Panc1 (cell line): ENCODE results near the gene SLC27A1. TPM values are rescaled to one million over a fixed set of nuclear protein-coding genes. Genes with fewer than 3 reads are reported as not detected.
"Not testable (repeated sequence)": the region's sequence is repeated elsewhere in the genome, so short reads cannot be mapped to it uniquely, and the experiment has no call there.

Experiments used
- ATAC-seq: fragments of 200-7000 bp; cut with Tn5 transposase; 2 replicates; pipeline ENCODE4 v1.9.1; 2020; ENCODE audit warnings: mild to moderate bottlenecking, moderate library complexity
- BruUV-seq: library from RNA; stranded (reverse); fragments of 400-500 nt; replicated peaks from 2 replicates; lab custom pipeline; 2021; lab: Mats Ljungman, UMichigan
- CTCF ChIA-PET: fragments of 300-600 bp; sonication (Branson Sonifier 250); formaldehyde crosslinking; loops from one replicate; lab custom pipeline; 2022; ENCODE audit warnings: antibody characterized with exemption; lab: Charles Lee
- POLR2A ChIA-PET: fragments of 300-600 bp; sonication (Branson Sonifier 250); formaldehyde crosslinking; loops from one replicate; lab custom pipeline; 2022; ENCODE audit warnings: antibody characterized with exemption; lab: Charles Lee
- DNase-seq: peaks from one replicate; pipeline ENCODE4 v3.0.0-alpha.2; 2010; ENCODE audit warnings: low read depth, low spot score
- H3K27ac ChIP-seq: 2 replicates; pipeline ENCODE4 v1.5.1; 2011; ENCODE audit warnings: mild to moderate bottlenecking, low read length, inconsistent platforms
- H3K27me3 ChIP-seq: fragments of 200-500 bp; sonication (Bioruptor generic); 2 replicates; pipeline ENCODE4 v1.6.0; 2014; ENCODE audit warnings: low read length, inconsistent platforms; ENCODE audit not compliant: control insufficient read depth, insufficient read depth
- H3K36me3 ChIP-seq: fragments of 200-500 bp; sonication (Bioruptor generic); 2 replicates; pipeline ENCODE4 v1.5.1; 2014; ENCODE audit warnings: inconsistent platforms, mild to moderate bottlenecking, low read length, moderate library complexity; ENCODE audit not compliant: control insufficient read depth, insufficient read depth
- H3K4me1 ChIP-seq: 2 replicates; pipeline ENCODE4 v1.5.1; 2011; ENCODE audit warnings: inconsistent platforms, mild to moderate bottlenecking, low read length, moderate library complexity; ENCODE audit not compliant: control insufficient read depth, insufficient read depth
- H3K4me3 ChIP-seq, 2 experiments: 2 replicates each; pipeline ENCODE4 v1.5.1; 2011 to 2012; ENCODE audit warnings: low read depth in 2 of 2, low read length in 2 of 2, mild to moderate bottlenecking in 2 of 2, inconsistent platforms in 1 of 2, moderate library complexity in 1 of 2
- H3K9me3 ChIP-seq: fragments of 200-500 bp; sonication (Bioruptor generic); 2 replicates; pipeline ENCODE4 v1.5.1; 2014; ENCODE audit warnings: low read depth, mild to moderate bottlenecking, inconsistent platforms, low read length, moderate library complexity; ENCODE audit not compliant: control insufficient read depth, insufficient read depth
- CTCF ChIP-seq: fragments of 450-650 bp; IDR thresholded peaks from 2 replicates; pipeline ENCODE4 v1.5.1; 2017; ENCODE audit warnings: mild to moderate bottlenecking
- POLR2AphosphoS5 ChIP-seq: IDR thresholded peaks from 2 replicates; pipeline ENCODE4 v1.6.1; 2012; ENCODE audit warnings: mild to moderate bottlenecking, low read depth, low read length, moderate library complexity
- REST ChIP-seq, 2 experiments: IDR thresholded peaks; 2 replicates each; pipeline ENCODE4 v1.6.1; 2011 to 2012; ENCODE audit warnings: low read depth in 2 of 2, control low read depth in 1 of 2, low read length in 1 of 2, mild to moderate bottlenecking in 1 of 2, moderate library complexity in 1 of 2; ENCODE audit not compliant: insufficient read depth in 1 of 2
- SIN3A ChIP-seq: IDR thresholded peaks from 2 replicates; pipeline ENCODE4 v1.6.1; 2012; ENCODE audit warnings: low read depth, mild to moderate bottlenecking, low read length, moderate library complexity, borderline replicate concordance; ENCODE audit not compliant: insufficient read depth
- TCF7L2 ChIP-seq: IDR thresholded peaks from 2 replicates; pipeline ENCODE4 v1.6.1; 2011; ENCODE audit warnings: mild to moderate bottlenecking, low read depth, low read length, inconsistent platforms
- in situ Hi-C: cut with HindIII; loops from 2 replicates; pipeline ENCODE4 v1.10.0; 2016; ENCODE audit warnings: low sequenced_read_pairs, low pct_unique_long_range_greater_than_20kb
- intact Hi-C: fragments of 100-400 bp; cut with micrococcal nuclease; formaldehyde crosslinking; loops from one replicate; pipeline ENCODE4 v1.10.0; 2022; ENCODE audit not compliant: unreplicated experiment
- total RNA-seq: library from RNA; stranded (reverse); gene quantifications from one replicate; pipeline ENCODE4 v1.2.1, GENCODE V29; 2021; ENCODE audit not compliant: unreplicated experiment

SLC27A1 gene
- total RNA-seq, 1 experiment from 2014 or later = 5.4 TPM

DNA sequence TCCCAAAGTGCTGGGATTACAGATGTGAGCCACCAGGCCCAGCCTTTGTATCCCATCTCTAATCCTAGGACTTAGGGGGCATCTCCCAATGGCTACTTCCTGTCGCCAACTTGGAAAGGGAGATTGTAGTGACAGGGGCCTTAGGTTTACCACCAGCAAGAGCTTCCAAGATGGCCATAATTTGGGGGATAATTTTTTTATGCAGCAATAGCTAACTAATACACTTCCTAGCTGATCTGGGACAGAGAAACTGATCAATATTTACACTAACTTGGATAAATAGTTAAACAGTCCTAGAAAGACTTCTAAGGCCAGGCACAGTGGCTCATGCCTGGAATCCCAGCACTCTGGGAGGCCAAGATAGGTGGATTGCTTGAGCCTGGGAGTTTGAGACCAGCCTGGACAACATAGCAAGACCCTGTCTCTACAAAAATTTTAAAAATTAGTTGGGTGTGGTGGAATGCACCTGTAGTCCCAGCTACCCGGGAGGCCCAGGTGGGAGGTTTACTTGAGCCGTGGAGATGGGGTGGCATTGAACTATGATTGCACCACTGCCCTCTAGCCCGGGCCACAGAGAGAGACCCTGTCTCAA, 79.8 kb downstream of the SLC27A1 start:
- H3K27ac ChIP-seq = no peak overlapping the region
- TF ChIP-seq TCF7L2 (no peak), CTCF (no peak), SIN3A (no peak), POLR2AphosphoS5 (no peak), REST (IDR thresholded peaks at IDR 0.05; ENCODE audit: insufficient read depth in 1 of 2, low read depth in 2 of 2, low read length in 1 of 2) (no peak)
- no peak for DNase-seq
- H3K27me3 ChIP-seq = no peaks in the 10 kb centered on the region
- ChIA-PET CTCF (no interaction called here), POLR2A (no interaction called here)
- H3K36me3 ChIP-seq = no peaks in the 10 kb centered on the region
- no peaks in the 10 kb centered on the region for H3K9me3 ChIP-seq
- H3K4me1 ChIP-seq = peaks cover 3% of the 10 kb centered on the region; the same call in 1 of the 2 replicates
- intact Hi-C loops (no loop called here), in situ Hi-C loops (no loop called here)
- no peak for ATAC-seq
- no TSS peak for BruUV-seq
- H3K4me3 ChIP-seq = no peak overlapping the region

DNA sequence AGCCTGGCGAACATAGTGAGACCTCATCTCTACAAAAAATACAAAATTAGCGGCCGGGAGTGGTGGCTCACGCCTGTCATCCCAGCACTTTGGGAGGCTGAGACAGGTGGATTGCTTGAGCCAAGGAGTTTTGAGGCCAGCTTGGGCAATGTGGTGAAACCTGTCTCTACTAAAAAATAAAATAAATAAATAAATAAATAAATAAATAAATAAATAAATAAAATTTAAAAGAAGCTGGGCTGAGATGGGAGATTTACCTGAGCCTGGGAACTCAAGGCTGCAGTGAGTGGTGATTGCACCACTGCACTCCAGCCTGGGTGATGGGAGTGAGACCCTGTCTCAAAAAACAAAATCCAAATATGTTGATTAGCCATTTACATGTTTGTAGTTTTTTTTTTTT, 82.4 kb downstream of the SLC27A1 start:
- POLR2A ChIA-PET, H3K4me3 ChIP-seq, DNase-seq, CTCF ChIA-PET, H3K36me3 ChIP-seq, H3K9me3 ChIP-seq, in situ Hi-C loops, ATAC-seq, BruUV-seq, H3K27ac ChIP-seq, intact Hi-C loops, H3K4me1 ChIP-seq, H3K27me3 ChIP-seq: not testable (repeated sequence)

DNA sequence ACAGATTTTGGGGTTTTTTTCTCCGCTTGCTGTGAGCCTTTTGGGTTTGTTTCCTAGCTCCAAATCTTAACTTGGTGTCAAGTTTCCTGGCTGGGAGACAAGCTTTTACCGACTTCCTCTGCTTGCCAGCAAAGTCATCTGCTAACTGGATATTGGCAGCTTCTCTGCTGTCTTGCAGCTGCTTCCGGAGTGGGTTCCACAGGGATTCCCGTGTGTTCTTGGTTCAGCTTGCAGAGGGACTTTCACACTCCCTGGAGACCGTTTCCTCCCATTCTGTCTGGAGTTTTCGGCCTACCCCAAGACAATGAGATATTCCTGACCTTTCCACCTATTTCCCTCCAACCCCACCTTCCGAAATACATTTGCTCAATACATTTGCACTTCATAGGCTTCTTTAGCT, 82.9 kb downstream of the SLC27A1 start:
- in situ Hi-C loops (no loop called here), intact Hi-C loops (no loop called here)
- Histone ChIP-seq H3K36me3 (no peaks in the 10 kb centered on the region; the same call in 1 of the 2 replicates), H3K4me1 (peaks cover 7% of the 10 kb centered on the region; the same call in 1 of the 2 replicates), H3K27ac (no peak overlapping the region), H3K4me3 (no peak overlapping the region), H3K9me3 (no peaks in the 10 kb centered on the region), H3K27me3 (no peaks in the 10 kb centered on the region)
- CTCF ChIA-PET = no interaction called here
- BruUV-seq = no TSS peak
- no peak for ATAC-seq
- TF ChIP-seq CTCF (no peak), SIN3A (no peak), TCF7L2 (no peak), REST (IDR thresholded peaks at IDR 0.05; ENCODE audit: insufficient read depth in 1 of 2, low read depth in 2 of 2, low read length in 1 of 2) (no peak), POLR2AphosphoS5 (no peak)
- POLR2A ChIA-PET = no interaction called here
- no peak for DNase-seq
